GM21381 (cell line): Measurements from ENCODE around the gene TLX3.
"Not testable (repeated sequence)": the region's sequence is repeated elsewhere in the genome, so short reads cannot be mapped to it uniquely, and the experiment has no call there.

Source experiments
- ATAC-seq: cut with Tn5 transposase; IDR thresholded peaks from one replicate; pipeline ENCODE4 v1.9.1; 2021; ENCODE audit warnings: mild to moderate bottlenecking, moderate library complexity; ENCODE audit not compliant: unreplicated experiment

TLX3 gene

GRCh38 chr5:171322527-171322926 lies 13.5 kb downstream of the TLX3 start:
- ATAC-seq: no peak

- ATAC-seq: no peak
These were observed 14.0 kb downstream of the TLX3 start for GRCh38 chr5:171323007-171323406.

DNA sequence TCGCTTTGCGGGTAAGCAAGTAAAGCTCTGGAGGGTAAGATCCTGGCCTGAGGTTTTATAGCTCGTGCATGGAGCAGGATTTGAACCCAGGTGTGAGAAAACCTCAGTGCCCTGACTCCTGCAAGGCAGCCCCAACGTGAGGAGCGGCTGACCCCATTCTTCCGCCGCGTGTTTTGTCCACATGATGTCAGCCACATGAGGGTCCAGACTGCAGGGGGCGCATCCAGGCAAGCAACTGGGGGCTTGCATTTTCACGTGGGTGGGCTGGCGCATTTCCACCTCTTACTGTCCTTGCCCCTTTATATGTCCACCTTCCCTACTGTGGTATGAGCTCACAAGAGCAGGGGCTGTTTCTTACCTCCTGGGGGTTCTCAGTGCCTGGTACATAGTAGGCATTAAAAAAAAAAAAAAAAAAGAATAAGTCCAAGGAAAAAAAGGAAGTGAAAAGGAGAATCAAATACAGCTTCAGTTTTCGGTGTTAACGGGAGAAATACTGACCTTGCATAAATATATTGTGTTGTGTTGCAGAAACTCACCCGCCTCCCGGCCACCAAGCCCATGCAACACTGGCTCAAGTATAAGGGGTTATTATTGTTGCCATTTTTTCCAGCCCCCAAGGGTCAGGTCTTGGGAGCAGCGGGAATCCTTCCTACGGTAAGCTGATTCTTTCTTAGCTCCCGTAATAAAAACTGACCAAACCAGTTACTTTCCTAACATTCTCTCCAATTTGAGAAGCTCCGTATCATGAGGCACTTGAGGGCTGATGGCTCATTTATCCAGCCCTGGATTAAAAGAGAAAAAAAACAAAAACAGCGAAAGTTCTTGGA lies 15.0 kb downstream of the TLX3 start:
- ATAC-seq: no peak

GRCh38 chr5:171330021-171330420 lies 21.0 kb downstream of the TLX3 start:
- ATAC-seq: no peak

DNA sequence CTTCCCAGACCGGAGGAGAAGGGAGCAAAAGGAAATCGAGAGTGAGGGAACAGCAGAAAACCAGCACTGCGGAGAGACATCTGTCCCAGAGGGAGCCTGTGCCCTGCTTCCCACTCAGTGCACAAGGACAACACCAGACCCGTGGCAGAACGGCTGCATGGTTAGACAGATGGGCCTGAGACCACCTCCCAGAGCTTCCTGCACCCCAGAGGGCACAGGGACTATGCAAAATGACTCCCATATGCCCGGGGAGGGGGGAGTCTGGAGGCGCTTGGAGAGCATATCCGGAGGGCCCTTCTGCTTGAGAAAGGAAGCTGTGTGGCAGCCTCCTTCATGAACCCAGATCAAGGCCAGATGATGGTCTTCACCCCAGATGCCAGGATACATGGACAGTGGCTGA lies 26.6 kb downstream of the TLX3 start:
- no peak for ATAC-seq

DNA sequence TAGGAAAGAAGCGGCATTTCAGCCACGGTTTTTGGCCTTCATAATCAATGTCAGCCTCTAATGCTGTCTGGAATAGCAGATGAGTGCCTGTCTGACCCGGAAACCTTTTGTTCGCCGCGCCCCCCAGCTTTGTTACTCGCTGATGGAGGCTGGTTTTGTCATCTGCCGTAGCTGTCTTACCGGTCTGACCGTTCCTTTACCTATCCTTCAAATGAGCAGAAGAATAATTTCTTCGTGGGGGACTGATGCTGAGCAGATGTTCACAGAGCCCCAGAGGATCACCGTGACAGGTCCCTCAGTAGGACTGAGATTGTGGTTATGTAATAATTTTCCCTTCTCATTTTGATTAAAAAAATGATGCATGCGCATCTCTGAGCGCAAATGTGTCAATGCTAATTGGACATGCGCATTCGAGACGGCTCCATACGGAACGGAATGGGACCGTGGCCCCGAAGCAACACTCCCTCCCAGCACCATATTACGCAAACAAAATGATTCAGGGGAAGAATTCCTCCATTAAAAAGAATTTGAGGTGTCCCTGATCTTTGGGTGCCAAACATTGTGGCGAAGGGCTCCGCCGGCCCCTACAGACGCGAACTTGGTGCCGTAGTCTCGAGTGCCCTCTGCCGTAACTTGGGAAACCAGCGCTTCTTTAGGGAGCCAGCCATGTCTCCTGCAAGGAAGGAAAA lies 27.6 kb downstream of the TLX3 start:
- no peak for ATAC-seq

DNA sequence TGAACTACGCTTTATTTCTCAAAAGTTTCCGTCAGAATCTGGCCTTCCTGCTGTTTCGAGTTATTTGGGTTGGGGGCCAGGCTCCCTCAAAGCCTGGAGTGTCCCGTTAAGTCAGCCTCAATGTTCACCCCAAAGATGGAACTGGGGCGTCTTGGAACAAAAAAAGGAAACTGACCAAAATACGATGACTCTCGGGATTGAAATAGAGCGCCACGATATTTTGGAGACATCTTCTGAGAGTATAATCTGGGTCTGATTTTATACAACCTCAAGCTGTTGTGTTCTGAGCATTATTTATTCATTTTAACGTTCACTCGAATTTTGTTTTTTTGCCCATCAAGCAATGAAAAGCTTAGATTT lies 28.1 kb downstream of the TLX3 start:
- ATAC-seq: no peak

GRCh38 chr5:171340042-171340441 lies 31.0 kb downstream of the TLX3 start:
- no peak for ATAC-seq

DNA sequence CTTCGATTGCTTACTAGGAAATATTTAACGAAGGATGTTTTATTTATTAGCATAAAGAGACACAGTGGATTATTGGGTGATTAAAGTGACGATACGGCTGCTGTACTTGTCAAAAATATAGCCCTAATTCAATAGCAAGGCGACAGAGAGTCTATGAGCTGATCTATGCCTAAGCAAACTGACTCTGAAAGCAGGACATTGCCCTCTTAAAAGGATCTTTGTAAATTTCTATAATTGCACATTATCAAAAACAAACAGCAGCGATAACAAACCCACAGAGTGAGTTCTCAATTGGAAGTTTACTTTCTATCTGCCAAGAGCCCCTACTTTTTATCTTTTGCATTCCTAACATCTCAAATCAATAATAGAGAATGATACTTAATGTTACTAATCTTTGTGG lies 31.4 kb downstream of the TLX3 start:
- no peak for ATAC-seq

DNA sequence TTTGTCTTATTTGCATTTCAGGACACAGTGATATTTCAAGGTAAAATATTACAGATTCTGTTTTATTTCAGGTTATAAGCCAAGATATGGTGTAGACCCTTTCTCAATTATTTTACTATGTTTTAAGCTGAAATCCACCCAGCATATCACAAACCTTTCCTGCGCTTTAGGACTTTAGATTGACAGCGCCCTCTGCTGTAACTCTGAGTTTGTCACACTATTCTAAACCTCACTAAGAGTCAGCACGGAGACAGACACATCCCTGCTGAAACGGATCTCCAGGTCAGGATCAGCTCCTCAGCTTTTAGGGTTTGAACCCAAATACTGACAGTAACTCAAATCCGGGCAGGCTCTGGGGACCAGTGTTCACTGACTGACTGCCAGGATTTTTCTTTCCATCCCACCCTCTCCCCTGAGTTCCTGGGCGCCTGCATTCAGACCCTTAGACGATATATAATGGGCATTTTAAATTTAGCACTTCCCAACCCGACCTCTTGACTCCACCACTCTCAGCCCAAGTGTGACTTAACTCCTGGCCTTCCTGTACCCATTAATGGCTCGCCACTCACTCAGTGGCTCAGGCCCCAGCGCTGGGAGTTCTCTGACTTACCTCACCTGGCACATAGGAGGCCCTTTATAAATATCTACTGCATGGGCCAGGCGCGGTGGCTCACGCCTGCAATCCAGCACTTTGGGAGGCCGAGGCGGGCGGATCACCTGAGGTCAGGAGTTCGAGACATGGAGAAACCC lies 33.5 kb downstream of the TLX3 start:
- ATAC-seq: peak; percentile 69

DNA sequence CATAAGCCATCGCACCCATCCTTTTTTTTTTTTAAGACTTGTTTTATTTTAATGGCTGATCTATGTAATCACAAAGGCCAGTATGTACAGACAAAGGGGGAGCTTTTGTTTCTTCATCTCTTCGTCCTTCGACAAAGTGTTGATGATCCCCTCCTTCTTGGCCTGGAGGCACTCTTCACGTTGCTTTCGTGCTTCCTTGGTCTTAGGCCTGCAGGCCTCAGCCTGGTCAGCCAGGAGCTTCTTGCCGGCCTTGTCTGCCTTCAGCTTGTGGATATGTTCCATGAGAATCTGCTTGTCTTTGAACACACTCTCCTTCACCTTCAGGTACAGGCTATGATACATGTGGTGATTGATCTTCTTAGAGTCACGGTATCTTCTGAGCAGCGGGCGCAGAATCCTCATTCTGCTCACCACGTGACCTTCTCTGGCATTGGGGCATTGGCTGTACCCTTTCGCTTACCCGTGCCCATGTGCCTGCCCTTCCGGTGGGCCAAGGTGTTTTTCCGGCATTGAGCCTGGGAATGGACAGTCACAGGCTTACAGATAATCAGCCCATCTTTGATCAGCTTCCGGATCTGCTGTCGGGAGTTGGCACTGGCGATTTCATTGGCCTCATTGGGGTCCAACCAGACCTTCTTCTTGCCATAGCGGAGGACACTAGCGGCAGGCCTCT lies 36.0 kb downstream of the TLX3 start:
- ATAC-seq: no peak

- ATAC-seq: no peak
These were observed 42.6 kb downstream of the TLX3 start for GRCh38 chr5:171351536-171352073.

GRCh38 chr5:171355302-171355724 lies 46.3 kb downstream of the TLX3 start:
- ATAC-seq: peak; percentile 95

GRCh38 chr5:171357843-171358242 lies 48.8 kb downstream of the TLX3 start:
- ATAC-seq: no peak

DNA sequence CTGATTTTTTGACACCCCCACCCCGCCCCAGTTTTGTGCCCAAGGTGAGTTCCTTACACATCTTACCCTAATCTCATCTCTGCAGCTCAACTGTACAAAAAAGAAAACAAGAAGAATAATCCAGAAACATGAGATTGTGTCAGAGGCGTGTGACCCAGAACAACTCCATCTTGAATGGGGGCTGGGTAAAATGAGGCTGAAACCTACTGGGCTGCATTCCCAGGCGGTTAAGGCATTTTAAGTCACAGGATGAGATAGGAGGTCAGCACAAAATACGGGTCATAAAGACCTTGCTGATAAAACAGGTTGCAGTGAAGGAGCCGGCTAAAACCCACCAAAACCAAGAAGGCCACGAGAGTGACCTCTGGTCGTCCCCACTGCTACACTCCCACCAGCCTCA lies 52.1 kb downstream of the TLX3 start:
- not testable (repeated sequence) for ATAC-seq
